GM21723 (cell line): ENCODE data around the gene GATA2.

ENCODE experiments used
- ATAC-seq: cut with Tn5 transposase; IDR thresholded peaks from one replicate; pipeline ENCODE4 v1.9.1; 2021; ENCODE audit warnings: mild to moderate bottlenecking, moderate library complexity; ENCODE audit not compliant: unreplicated experiment

Gene GATA2

GRCh38 chr3:128438488-128439072 lies 54.4 kb downstream of the GATA2 start:
- no peak for ATAC-seq

- ATAC-seq = no peak
These were observed 56.8 kb downstream of the GATA2 start for GRCh38 chr3:128436214-128436613.

DNA sequence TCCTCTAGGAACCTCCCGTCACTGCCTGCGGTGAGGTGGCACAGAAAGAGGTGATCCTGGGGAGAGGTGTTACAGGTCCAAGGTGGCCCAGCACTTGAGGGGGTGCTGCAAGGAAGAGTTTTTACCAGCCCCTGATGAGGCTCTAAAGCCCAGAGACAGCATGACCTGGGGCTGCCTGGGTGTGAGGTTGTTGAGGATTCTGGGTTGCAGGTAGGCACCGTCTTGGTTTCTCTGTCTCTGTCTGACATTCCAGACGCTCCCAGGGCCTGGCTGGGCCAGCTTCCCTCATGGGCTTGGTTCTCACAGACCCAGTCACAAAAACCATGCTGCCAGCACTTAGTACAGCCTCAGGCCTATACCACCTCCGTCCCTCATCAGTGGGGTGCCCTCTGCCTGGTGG lies 57.4 kb downstream of the GATA2 start:
- ATAC-seq = no peak

DNA sequence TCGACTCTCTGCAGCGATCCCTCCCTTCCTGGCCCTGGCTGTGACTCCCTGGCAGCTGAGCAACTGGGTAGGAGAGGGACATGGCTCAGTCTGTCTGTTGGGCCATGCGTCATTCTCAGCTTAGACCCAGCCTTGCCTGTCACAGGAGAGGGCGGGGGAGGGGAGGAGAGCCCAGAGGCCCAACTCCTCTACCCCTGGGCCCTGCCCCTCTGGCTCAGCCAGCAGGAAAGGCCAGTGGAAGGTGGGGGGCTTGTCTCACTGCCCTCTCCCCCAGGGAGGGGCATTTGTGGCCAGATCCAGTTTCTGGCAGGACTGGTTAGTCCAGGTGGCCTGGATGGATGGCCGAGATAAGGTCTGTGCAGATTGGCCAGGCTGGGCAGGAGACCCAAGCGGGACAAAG lies 57.9 kb downstream of the GATA2 start:
- no peak for ATAC-seq

- ATAC-seq = no peak
These were observed 58.5 kb downstream of the GATA2 start for GRCh38 chr3:128434524-128434923.

DNA sequence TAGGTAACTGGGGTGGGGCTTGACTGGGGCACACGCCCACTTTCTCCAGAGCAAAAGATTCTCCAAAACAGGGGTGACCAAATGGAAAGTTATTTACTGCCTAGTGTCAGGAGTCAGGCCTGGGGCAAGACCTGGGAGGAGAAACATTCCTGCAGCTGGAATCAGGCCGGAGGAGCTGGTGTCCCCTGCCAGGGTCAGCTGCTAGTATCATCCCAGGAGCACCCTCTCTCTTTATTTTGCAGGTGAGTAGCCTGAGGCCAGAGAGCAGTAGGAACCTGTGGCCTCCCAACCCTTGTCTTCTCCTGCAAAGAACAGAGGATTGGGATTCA lies 59.2 kb downstream of the GATA2 start:
- no peak for ATAC-seq

GRCh38 chr3:128432971-128433836 lies 59.8 kb downstream of the GATA2 start:
- ATAC-seq = no peak

DNA sequence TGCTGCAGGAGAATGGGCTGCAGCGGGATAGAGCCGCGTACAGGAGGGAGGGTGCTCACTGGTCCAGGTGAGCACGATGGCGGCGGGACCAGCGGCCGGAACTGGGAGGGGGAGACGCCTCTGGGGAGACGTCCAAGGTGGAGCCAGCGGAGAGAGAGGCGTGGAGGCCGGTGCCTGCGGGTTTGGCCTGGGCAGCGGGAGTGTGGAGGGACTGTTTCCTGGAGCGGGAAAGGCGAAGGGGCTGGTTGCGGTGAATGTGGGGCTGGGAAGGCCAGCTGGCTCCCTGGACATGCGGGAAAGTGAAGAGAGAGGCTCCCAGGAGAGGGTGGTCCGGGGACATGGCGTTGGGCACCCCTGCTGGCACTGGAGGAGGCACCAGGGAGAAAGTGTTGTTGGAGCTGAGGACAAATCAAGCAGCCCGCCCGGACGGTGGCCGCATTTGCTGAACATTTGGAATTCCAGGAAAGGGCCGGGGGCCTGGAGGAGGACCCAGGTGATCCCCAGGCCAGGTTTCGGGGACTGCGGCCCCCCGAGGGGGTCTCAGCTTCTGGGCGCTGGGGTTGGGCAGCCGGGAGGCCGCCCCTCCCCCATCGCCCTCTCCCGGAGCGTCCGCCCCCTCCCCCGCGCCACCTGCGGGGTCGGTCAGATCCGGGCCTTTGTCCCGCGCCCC lies 60.6 kb downstream of the GATA2 start:
- ATAC-seq = no peak

DNA sequence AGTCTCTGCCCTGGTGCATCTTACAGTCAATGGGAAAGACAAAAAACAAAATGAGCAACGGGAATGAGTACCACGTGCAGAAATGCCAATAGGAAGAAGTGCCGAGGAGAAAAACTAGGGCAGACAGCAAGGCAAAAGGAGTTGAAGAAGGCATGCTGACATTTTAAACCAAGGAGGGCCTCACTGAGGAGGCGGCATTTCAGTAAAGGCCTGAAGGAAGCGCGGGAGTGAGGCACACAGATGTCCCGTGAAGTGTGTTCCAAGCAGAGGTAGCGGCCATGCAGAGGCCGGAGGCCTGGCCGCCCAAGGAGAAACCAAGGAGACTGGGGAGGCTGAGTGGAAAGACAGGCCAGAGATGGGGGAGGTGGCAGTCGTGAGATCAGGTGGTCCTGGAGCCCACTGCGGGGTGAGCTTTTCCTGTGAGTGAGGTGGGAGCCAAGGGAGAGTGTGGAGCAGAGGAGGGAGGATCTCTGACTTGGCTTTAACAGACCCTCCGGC lies 61.1 kb downstream of the GATA2 start:
- ATAC-seq = no peak

DNA sequence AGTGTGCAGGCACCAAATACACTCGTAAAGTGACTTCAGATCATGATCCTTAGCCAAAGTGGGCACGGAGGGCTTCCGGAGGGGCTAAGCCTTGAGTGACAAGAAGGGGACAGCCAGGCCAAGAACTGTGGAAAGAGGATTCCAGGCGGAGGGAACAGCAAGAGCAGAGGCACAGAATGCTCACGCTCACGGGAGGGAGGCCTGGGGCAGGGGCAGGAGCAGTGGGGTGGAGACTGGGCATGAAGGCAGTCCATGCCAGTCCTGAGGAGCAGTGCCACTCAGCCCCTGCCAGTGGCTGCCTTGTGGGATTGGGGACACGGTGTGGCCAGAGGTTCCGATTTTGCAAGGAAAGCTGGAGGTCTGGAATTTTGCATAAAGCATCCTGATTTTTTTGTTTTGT lies 62.3 kb downstream of the GATA2 start:
- no peak for ATAC-seq

DNA sequence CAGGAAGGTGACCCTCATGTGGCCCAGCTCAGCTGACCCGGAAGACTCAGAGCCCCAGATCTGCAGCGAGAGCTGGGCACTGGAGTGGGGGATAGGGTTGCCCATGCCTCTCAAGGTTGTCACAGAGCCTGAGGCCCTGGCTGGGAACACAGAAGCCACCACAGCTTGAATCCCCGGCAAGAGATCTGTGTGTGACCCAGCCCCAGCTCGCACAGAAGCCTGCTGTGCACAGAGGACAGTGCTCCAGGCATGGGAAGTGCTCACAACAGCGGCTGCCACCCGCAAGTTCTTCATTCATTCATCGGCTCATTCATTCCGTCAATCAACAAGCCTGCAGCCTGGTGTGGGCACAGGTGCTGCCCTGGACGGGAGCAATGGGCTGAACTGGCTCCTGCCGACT lies 62.7 kb downstream of the GATA2 start:
- ATAC-seq = no peak

DNA sequence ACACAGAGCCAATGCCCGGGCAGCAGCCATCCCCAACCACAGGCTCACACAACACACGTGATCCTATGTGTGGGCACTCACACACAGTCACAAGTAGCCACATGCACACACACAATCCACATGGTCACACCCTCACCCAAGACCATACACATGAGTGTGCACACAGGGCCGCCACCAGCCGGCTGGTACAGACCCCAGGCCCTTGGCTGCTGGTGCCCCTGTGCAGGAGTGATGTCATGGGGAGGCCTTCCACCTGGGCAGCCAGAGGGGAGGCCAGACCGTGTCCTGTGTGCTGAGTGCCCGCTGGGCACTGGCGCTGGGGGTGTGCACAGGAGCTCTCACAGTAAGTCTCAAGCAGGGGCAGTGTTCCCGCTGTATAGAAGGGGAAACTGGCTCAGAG lies 63.2 kb downstream of the GATA2 start:
- no peak for ATAC-seq
